Stimulated activated CD4-positive, alpha-beta T cell treated with anti-CD3 and anti-CD28 coated beads, Interleukin-12 subunit alpha, Interleukin-12 subunit beta, amount 100 ng/mL, for 48 hours (primary cell): ENCODE data around the gene AFG3L2.

Experiments used
- DNase-seq, 3 donors: peaks; one replicate each; pipeline ENCODE4 v3.0.0-alpha.2; 2020; ENCODE audit warnings: low read depth in 2 of 3, low spot score in 1 of 3

The AFG3L2 gene

DNA sequence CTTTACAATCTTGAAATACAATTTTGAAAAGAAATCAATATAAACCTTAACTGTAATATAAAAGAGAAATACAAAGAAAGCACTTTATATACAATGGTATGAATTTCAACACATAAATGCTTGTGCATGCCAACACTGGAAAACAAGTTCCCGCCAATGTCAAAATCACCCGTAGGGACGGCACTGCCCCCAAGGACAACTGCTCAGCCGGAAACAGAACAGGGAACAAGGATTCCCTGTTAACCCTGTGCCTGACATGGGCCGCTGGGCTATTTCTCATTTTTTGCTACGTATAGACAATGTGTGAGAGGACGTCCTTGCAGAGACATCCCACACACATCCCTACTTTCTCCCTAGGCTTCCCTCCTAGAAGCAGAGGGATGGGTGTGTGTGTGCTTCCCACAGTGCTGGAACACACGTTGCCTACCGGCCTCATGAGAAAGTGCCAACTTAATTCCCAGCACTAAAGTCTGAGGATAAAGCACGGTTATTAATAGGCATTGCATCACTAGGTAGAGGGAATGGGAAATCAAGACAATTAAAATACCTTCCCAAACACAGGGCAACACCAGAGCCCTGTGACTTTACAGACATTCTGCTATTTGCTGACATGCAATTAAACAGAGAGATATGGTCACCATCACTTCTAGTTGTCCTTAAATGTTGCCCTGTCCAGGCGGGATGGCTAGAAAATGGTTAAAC, 14.4 kb downstream of the AFG3L2 start:
- DNase-seq, result no peak

DNA sequence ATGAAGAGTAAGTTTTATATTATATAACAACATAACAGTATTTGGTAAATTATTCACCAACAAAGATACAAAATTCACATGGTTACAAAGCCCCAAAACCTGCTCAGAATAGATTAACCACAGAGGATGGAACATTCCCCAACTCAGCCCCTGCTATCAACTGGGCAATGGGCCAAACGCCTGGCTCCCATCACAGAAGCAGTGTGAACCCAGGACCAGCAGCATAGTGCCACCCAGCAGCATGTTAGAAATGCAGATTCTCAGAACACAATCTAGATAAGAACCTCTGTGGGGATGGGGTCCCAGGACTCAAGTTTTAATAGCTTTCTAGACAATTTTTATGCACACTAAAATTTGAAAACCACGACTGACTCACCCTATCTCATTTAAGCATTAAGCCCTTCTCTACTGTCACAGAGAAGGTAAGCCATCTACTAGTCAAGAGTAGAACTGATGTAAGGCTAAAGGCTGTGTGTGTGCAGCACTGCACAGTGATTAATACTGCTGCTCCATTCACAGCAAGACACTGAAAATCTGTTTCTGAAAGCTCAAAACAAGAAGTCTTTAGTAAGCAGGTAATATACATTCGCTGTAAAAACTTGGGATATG, 15.2 kb downstream of the AFG3L2 start:
- no peak for DNase-seq

DNA sequence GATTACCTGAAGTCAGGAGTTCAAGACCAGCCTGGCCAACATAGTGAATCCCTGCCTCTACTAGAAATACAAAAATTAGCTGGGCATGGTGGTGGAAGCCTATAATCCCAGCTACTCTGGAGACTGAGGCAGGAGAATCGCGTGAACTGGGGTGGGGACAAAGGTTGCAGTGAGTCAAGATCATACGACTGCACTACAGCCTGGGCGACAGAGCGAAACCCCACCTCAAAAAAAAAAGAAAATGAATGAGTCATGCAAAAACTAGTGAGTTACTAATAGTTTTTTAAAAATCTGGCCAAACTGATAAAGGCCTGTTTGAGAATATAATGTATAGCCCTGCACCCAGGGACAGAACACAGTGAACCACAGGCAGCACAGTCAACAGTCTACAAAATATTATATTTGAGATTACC, 17.5 kb downstream of the AFG3L2 start:
- no peak for DNase-seq

DNA sequence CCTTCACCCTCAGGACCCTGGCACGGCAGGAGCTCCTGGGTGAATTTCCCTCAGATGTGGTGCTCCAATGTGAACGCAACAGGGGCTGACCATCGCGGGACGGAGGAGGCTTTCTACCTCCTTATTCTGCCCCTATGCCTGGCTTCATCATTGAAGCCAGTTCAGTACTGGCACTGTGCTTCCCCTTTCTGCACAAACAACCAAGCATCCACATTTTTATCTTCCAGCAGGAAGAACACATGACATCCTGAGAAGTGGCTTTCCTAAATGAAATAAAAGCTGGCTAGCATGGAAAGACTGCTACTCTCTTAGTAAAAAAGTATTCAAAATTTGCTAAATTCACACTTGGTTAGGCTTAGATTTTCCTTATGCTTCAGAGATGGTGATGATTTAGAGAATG, 24.8 kb downstream of the AFG3L2 start:
- no peak for DNase-seq

DNA sequence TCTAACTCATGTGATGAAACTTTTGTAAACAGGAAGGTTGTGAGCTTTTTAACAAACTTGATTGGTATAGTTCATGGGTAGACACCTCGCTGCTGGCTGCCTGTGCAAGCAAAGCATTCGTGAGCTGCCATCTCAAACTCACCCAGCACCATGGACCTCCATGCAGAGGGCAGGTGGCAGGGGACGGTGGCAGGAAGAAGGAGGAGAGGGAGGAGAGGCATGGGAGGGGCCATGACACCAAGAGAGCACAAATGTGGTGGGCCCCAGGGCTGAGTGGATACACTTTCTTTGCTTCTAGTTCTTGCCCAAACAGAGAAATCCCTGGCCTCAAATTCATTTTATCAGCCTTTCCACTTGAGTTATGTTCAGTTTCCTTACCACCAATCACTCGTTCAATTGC, 29.1 kb downstream of the AFG3L2 start:
- no peak for DNase-seq

DNA sequence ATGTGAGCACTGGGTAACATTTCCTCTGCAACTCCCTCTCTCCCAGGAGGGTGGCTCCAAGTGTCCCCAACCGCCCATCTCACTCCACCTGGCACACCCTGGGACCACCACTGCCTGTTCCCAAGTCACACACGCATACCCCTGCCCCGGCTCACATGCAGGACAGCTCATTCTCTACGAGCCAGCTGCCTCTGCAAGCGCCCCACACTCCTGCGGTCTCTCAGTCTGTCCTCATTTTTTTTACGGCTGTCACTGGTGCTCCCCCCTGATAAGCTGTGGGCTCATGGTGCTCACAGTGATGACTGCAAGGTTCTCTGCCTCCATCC, 30.8 kb downstream of the AFG3L2 start:
- no peak for DNase-seq

DNA sequence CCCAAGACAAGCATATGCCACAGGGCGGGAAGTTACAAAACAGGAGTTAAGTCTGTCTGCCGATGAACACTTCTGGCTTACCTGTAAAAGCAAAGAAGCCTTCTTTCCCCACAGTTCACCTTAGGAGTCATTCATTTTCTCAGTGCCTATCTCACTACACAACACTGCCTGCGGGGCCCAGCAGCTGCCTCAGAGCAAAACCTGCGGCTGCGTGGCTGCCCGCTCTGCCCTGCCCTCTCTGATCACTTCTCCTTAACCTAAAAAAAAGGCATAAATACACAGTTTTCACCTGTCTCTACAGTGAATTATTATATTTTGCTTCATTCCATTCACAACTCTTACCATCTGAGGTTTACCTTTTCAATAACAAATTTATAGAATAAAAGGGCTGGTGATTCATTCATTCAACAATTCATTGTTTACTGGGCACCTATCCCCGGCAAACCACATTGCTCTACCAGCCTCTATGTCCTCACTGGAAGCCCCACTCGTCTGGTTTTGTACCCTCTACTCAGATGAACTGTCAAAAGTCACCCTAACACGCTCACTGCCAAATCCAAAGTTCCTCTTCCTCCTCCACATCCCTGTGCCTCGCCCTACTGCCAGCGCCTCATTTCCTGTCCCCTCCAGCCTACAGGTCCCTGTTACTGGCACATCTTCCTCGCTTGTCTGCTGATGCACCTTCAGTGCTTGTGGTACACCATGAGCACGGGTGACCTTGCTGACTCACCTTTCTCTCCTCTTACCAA, 31.4 kb downstream of the AFG3L2 start:
- DNase-seq, result no peak

DNA sequence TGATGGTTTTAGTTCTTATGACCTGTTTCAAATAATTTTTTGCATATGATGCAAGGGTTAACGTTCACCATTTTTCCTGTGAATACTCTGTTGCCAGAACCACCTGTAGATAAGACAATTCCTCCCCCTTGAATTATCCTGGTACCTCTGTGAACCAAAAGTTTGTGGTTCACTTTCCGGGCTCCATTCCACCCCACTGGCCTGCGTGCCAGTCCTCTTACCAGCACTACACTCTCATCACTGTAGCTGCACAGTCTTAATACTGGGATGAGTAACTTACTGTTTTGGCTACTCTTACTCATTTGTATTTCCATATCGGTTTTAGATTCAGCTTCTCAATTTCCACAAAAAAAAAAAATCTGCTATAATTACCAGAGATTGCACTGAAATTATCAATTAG, 34.4 kb downstream of the AFG3L2 start:
- DNase-seq, result no peak

DNA sequence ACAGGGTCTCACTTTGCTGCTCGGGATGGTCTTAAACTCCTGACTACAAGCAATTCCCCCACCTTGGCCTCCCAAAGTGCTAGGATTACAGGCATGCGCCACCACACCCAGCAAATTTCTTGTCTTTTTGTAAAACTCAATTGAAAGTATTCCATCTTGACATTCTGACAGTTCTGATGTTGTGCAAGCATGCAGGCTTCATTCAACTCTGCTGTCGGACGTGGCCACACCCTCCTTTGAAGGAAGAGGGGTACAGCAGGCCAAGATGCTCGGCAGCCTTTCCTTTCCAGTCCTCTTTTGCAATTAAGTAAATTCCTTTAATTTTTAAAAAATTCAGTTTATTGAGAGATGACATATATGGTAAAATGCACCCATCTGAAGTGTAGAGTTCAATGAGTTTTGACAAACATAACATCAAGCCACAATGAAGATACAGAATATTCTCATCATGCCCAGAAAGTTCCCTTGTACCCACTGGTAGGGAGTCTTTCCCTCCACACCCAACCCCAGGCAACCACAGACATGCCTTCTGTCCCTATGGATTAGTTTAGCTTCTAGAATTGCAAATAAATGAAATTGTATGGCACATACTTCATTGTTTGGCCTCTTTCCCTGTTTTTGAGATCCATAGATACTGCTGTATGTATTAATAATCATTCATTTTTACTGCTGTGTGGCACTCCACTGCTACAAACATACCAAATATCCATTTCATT, 35.9 kb downstream of the AFG3L2 start:
- DNase-seq, result no peak

DNA sequence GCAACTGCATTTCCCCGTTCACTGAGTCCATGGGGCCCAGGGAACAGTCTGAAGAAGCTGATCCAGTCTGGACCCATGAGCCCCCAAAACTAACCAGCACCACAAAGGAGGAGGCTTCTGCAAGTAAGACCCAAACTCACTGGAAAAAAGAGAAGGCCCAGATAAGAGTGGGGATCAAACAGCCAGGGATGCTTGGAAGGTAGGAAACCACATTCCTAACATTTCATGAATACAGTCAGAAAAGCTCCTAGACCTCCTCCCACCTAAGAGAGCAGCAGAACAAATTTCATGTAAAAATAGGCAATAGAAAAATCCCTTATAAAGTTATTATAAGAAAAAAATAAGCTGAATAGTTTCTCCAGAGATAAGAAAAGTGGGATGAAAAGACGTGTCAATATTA, 38.6 kb downstream of the AFG3L2 start:
- no peak for DNase-seq

DNA sequence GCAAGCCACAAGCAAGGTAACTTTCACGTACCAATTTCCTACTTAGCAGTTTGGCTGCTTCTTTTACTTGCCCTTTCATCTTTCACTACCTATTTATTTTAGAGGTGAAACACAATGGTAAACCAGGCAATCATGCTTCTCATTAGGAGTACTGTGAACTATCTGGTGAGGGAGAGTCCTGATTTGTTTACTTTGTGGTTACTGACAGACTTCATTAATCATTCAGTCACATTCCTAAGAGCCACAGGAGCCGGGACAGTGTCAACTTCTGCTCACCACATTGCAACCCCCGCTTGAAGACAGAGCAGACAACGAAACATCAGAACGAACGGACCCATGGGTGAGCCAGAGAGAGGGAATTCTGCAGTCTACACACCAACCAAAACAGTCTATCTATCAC, 40.1 kb downstream of the AFG3L2 start:
- DNase-seq, result no peak

DNA sequence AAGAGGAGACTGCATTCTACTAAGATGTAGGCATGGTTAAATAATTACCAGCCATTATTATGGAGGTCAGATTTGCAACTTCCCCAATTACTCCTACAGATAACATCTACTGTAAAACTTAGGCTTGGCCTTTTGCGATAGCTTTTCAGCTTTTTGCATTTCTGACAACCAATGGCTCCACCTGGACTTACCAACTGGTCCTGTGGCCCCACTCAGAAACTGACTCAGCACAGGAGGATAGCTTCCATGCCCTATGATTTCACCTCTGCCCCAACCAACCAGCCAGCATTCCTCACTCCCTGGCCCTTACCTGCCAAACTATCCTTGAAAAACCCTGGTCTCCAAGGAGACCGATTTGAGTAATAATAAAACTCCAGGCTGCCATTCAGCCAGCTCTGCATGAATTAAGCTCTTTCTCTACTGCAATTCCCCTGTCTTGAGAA, 40.8 kb downstream of the AFG3L2 start:
- DNase-seq, result no peak

DNA sequence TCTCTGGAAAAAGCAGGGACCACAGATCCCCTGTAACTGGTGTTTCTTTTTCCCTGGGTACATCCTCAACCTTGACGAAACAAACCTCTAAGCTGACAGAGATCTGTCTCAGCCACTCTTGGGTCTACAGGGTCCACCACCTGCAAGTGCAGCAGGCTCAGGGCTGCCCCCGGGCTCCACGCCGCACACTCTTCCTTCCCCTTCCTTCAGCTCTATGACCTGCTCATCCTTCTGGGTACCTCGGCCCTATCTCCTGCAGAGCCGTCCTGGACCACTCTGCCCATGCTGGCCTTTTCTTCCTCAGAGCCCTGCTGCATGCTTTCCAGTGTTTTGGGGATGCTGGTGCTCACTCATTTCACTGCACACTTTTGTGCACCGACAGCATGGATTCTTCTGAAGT, 41.5 kb downstream of the AFG3L2 start:
- DNase-seq, result no peak

DNA sequence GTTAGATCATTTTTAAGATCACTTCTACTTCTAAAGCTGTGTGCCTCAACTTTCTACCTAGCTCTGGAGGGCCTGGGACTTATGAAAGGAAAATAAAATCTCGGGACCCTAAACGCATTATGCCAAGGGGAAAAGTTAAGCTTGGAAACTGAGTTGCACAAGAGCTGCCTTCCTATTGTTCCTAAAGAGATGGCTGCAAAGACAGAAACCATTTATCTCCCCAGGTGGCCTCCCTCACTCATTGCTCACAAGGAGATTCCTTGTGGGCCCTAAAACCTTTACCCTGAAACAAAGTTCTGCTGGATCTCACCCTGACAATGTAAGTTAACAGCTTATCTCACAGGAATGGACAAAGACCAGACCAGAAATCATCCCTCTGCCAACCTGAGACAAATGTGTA, 42.2 kb downstream of the AFG3L2 start:
- no peak for DNase-seq

DNA sequence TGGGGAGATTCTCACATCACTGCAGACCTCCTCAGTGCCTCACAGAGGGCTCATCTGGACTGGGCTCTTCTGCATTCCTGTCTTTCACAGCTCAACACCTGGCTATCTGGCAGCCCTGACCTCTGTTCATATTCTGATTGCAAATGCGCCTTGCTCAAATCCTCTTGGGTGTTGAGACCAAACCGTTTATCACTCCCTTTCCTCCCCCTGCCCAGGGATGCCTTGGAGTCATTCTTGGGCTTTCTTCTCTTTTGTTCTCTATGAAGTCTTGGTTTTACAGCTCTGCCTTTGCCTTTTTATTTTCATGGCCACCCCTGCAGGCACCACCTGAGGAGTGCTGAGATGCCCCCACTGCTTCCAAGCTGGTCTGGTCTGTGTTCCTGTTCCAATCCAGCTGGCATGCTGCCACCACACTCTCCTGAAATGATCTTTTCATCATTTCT, 42.6 kb downstream of the AFG3L2 start:
- DNase-seq, result no peak

DNA sequence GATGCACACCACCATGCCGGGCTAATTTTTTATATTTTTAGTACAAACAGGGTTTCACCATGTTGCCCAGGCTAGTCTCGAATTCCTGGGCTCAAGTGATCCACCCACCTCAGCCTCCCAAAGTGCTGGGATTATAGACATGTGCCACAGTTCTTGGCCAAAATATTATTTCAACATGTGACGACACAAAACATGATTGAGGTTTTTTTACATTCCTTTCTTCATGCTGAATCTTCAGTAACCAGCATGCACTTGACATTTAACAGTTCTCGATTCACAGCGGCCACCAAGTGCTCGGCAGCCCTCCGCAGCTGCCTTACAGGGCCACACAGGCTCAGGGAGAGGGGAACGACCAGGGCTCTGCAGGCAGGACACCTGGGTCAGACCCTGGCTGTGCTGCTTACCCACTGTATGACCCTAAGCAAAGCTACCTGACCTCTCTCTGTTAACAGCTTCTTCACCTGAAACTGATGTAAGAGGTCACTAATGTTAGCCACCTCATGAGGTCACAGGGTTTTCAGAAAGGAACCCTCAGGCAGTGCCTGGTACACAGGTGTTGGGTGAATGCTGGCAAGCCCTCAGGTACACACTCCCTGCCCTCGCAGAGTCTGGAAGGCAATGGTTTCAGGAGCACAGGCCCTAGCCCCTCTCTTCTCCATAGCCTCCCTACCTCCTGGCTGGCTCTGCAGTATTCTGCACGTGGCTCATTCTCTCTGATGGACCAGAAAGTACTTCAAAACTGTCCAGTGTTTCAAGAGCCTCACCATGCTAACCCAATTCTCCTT, 43.3 kb downstream of the AFG3L2 start:
- no peak for DNase-seq

DNA sequence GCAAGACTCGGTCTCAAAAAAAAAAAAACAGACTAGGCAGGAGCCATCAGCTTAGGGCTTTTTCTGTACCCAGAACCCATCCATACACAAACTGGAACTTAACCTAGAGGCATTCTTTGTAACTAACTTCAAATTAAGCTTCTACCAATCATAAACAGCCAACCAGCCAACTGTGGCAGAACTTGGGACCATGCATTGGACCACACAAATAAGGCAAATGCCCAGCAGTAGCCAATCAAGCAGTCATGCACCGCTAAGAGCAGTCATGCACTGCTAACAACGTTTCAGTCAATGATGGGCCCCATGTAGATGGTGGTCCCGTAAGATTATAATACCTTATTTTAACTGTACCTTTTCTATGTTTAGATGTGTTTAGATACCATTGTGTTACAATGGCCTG, 46.3 kb downstream of the AFG3L2 start:
- DNase-seq, result no peak

DNA sequence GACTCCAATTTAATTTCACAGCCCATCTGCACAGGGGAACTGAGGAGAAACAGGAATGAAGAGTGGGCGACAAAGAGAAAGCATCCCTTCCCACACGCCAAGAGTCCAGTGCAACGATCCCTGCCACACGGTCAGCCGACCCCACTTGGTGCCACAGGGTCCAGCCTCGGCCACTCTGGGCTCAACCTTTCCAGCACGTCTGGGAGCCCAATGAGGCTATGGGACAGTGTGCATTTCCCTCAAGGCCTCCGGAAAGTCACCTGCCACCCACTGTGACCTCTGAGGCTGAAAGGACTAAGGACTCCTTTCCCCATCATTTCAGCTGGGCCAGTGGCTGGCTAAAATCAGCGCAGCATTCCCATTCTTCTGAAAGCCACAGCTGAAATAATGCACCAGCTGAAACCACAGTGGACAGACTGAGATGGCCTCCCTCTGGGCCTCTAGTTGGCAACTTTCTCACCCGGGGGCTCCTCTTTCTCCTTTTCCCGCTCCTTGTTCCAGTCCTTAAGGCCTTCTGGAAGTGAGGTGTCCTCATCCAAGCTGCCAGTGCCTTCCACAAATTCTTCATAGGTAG, 47.8 kb downstream of the AFG3L2 start:
- DNase-seq, result no peak

DNA sequence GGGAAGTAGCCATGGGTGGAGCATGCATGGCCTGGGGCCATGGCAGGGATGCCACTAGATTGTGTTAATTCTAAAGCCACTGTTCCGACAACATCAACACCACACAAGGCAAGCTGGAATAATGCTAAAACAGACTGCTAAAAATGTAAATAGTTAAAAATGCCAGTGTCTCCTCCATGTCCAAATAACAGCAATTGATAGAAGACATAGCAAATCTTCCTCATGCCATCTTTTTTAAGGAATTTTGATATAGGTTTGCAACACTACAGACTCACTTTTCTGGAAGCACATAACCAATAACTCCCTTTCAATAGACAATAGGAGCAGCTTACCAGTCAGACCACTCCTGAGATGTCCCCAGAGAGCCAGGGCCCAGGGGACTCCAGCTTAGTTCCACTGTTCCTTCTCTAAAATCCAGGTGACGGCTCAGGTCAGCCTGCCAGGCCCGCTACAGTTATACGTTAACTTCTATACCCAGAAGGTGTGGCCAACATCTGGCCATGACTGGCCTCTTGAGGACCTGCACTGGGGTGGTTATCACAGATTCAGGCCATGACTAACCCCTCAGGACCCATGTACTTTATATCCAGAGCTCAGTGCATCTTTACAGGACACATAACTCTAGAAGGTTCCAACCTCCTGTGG, 48.7 kb downstream of the AFG3L2 start:
- no peak for DNase-seq

DNA sequence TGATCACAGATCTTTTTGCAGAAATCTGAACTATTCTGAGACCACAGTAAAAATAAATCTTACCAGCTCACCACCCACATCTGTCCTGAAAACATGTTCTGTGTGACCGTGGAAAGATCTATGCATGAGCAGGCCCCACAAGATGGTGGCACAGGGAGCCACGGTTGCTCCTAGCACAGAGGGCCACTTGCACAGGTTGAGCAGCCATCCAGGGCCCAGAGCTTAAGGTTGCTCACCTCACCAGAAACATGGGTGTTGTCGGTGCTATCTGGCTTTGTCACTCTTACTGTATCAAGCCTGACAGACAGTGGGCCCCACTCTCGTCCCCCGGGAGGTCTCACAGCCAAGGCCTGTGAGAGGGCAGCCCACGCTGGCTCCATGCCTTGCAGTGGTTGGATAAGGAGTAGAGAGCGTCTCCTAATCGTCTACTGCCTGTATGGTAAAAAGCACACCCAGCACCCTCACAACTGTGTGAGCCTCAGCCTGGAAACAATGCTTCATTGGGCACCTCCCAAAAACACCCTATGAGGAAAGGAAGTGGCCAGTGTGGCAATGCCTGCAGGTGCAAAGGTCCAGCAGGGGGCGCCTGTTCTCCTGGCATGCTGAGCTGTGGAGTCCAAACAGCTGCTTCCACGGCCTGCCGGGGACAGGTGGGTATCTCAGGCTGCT, 49.4 kb downstream of the AFG3L2 start:
- peak; percentile 62 to 75 (median 73) for DNase-seq
